K562 (cell line): Measurements from ENCODE around the gene IDUA.

ENCODE experiments used
- ATF1 ChIP-seq, 2 experiments: fragments of 450-650 bp in 1 of 2; IDR thresholded peaks; 2 replicates each; pipeline ENCODE4 v1.6.1; 2016; ENCODE audit warnings: missing compliant biosample characterization in 1 of 2, missing genetic modification characterization in 1 of 2
- FOXJ3 ChIP-seq: sonication (generic); formaldehyde crosslinking; IDR thresholded peaks from 2 replicates; pipeline ENCODE4 v1.4.0; 2020; ENCODE audit warnings: mild to moderate bottlenecking, missing genetic modification reagents
- MYNN ChIP-seq, 2 experiments: sonication (generic); formaldehyde crosslinking in 1 of 2; IDR thresholded peaks; 2 replicates each; pipeline versions ENCODE4 v1.5.0 to v1.6.1; 2016 to 2020; ENCODE audit warnings: antibody characterized with exemption in 1 of 2, missing genetic modification reagents in 1 of 2
- NUFIP1 ChIP-seq: fragments of 450-650 bp; IDR thresholded peaks from 2 replicates; pipeline ENCODE4 v1.6.1; 2018; ENCODE audit not compliant: partially characterized antibody
- POLR2AphosphoS5 ChIP-seq: IDR thresholded peaks from 2 replicates; pipeline ENCODE4 v1.6.1; 2011; ENCODE audit warnings: mild to moderate bottlenecking, low read depth, low read length, moderate library complexity; ENCODE audit not compliant: control insufficient read depth, insufficient read depth
- RBBP5 ChIP-seq: fragments of 200-600 bp; sonication (generic); IDR thresholded peaks from 2 replicates; pipeline ENCODE4 v1.6.1; 2012; ENCODE audit warnings: borderline replicate concordance, mild to moderate bottlenecking, low read length, control low read depth, inconsistent platforms; ENCODE audit not compliant: insufficient read depth, poor library complexity, severe bottlenecking
- SP1 ChIP-seq: sonication (generic); formaldehyde crosslinking; IDR thresholded peaks from 2 replicates; pipeline ENCODE4 v1.8.1; 2022; ENCODE audit warnings: mild to moderate bottlenecking, missing genetic modification reagents
- SRF ChIP-seq, 2 experiments: fragments of 250-450, 450-650 bp in 1 of 2; sonication (Bioruptor Pico) in 1 of 2; sonication (generic) in 1 of 2; formaldehyde crosslinking; IDR thresholded peaks; 2 replicates each; pipeline versions ENCODE4 v1.5.0 to v1.5.1; 2020 to 2022; ENCODE audit warnings: mild to moderate bottlenecking in 1 of 2, missing genetic modification reagents in 1 of 2
- TAF1 ChIP-seq: IDR thresholded peaks from 2 replicates; pipeline ENCODE4 v1.6.1; 2011; ENCODE audit warnings: mild to moderate bottlenecking, low read length, moderate library complexity; ENCODE audit not compliant: insufficient read depth, control insufficient read depth, severe bottlenecking; ENCODE audit errors: extremely low read depth
- TF ChIP-seq, protein P1 (sequence below): sonication (generic); formaldehyde crosslinking; IDR thresholded peaks from 2 replicates; pipeline ENCODE4 v1.5.0; 2020; ENCODE audit warnings: missing genetic modification reagents
- TF ChIP-seq, protein P2 (sequence below): sonication (generic); formaldehyde crosslinking; IDR thresholded peaks from 2 replicates; pipeline ENCODE4 v1.8.1; 2023; ENCODE audit warnings: mild to moderate bottlenecking, missing genetic modification reagents

DNA sequence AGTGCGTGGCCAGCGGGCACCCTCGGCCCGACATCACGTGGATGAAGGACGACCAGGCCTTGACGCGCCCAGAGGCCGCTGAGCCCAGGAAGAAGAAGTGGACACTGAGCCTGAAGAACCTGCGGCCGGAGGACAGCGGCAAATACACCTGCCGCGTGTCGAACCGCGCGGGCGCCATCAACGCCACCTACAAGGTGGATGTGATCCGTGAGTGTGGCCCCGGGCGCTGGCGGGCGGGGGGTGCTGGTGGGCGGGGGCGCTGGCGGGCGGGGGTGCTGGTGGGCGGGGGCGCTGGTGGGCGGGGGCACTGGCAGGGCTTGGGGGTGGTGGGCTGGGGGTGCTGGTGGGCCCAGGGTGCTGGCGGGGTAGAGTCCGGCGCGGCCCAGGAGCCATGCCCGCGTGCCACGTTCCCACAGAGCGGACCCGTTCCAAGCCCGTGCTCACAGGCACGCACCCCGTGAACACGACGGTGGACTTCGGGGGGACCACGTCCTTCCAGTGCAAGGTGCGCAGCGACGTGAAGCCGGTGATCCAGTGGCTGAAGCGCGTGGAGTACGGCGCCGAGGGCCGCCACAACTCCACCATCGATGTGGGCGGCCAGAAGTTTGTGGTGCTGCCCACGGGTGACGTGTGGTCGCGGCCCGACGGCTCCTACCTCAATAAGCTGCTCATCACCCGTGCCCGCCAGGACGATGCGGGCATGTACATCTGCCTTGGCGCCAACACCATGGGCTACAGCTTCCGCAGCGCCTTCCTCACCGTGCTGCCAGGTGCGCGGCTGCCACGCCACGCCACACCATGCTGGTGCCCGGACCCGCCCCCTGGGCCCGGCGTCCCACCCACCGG, 37.3 kb downstream of the IDUA start:
- TF ChIP-seq, protein P1, sequence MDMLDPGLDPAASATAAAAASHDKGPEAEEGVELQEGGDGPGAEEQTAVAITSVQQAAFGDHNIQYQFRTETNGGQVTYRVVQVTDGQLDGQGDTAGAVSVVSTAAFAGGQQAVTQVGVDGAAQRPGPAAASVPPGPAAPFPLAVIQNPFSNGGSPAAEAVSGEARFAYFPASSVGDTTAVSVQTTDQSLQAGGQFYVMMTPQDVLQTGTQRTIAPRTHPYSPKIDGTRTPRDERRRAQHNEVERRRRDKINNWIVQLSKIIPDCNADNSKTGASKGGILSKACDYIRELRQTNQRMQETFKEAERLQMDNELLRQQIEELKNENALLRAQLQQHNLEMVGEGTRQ: no peak
- no peak for TF ChIP-seq ATF1 (CRISPR knock-in tag; IDR thresholded peaks at IDR 0.05)
- no peak for TF ChIP-seq ATF1 (tag; IDR thresholded peaks at IDR 0.05)
- no peak for TF ChIP-seq POLR2AphosphoS5
- TF ChIP-seq NUFIP1: no peak
- TF ChIP-seq MYNN (IDR thresholded peaks at IDR 0.05): no peak
- TF ChIP-seq MYNN (CRISPR knock-in tag; IDR thresholded peaks at IDR 0.05): no peak
- no peak for TF ChIP-seq TAF1
- no peak for TF ChIP-seq SRF (CRISPR knock-in tag; IDR thresholded peaks at IDR 0.05)
- TF ChIP-seq RBBP5: no peak
- TF ChIP-seq, protein P2, sequence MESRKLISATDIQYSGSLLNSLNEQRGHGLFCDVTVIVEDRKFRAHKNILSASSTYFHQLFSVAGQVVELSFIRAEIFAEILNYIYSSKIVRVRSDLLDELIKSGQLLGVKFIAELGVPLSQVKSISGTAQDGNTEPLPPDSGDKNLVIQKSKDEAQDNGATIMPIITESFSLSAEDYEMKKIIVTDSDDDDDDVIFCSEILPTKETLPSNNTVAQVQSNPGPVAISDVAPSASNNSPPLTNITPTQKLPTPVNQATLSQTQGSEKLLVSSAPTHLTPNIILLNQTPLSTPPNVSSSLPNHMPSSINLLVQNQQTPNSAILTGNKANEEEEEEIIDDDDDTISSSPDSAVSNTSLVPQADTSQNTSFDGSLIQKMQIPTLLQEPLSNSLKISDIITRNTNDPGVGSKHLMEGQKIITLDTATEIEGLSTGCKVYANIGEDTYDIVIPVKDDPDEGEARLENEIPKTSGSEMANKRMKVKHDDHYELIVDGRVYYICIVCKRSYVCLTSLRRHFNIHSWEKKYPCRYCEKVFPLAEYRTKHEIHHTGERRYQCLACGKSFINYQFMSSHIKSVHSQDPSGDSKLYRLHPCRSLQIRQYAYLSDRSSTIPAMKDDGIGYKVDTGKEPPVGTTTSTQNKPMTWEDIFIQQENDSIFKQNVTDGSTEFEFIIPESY (CRISPR knock-in tag): no peak
- no peak for TF ChIP-seq SP1 (CRISPR knock-in tag)
- no peak for TF ChIP-seq FOXJ3 (CRISPR knock-in tag)
